ENCODE measurements around the gene THSD1. TPM values are rescaled to one million over a fixed set of nuclear protein-coding genes. Genes with fewer than 3 reads are reported as not detected.

The THSD1 gene
- total RNA-seq, 4 donors from 2014 or later = 3.6 to 4.9 (median 4.5) TPM

- DNase-seq (no peak), ATAC-seq (no peak)
- in situ Hi-C loops (cut with MboI; ENCODE audit: low sequenced_read_pairs in 4 of 4) (loop anchor here in 2 of 4 donors (10.0 to 25.0 kb wide), 3 partner anchors 208 to 640 kb away; partner anchors contain the start of genes ALG11 (in 2 of the 2), ATP7B (in 2 of the 2), UTP14C (in 2 of the 2) and SUGT1 (in 1 of the 2)), intact Hi-C loops (cut with DNase I; ENCODE audit: low total_unique reads) (loop anchor here (5.0 to 10.0 kb wide), 5 partner anchors 198 to 1000 kb away; partner anchors contain the start of genes ALG11, ATP7B, DHRS12 and INTS6)
- H3K4me1 ChIP-seq = peaks cover 9 to 16% of the 10 kb centered on the region in 2 donors
- peak overlapping the region; percentile 74 to 84 (median 76) for H3K4me3 ChIP-seq
- TF ChIP-seq POLR2A (IDR thresholded peaks at IDR 0.05) (no peak), CTCF (IDR thresholded peaks at IDR 0.05 in 4 of 5, conservative IDR thresholded peaks at IDR 0.05 in 1 of 5) (no peak)
- H3K9me3 ChIP-seq = no peaks in the 10 kb centered on the region
- no peaks in the 10 kb centered on the region for H3K36me3 ChIP-seq
- H3K27ac ChIP-seq = peak overlapping the region; percentile 81 to 93 (median 86)
- H3K27me3 ChIP-seq = no peaks in the 10 kb centered on the region
Observed at GRCh38 chr13:52454459-52454819, 48.5 kb upstream of the THSD1 start.

- no peak for ATAC-seq
- Histone ChIP-seq H3K27ac (no peak overlapping the region), H3K4me3 (no peak overlapping the region), H3K9me3 (no peaks in the 10 kb centered on the region), H3K27me3 (no peaks in the 10 kb centered on the region), H3K36me3 (no peaks in the 10 kb centered on the region), H3K4me1 (peaks cover 27 to 29% of the 10 kb centered on the region in 2 donors)
- DNase-seq = no peak
- intact Hi-C loops (cut with DNase I; ENCODE audit: low total_unique reads) = loop anchor here (5.0 to 10.0 kb wide), 5 partner anchors 200 to 998 kb away; partner anchors contain the start of genes ALG11, ATP7B, DHRS12 and INTS6
- in situ Hi-C loops (cut with MboI; ENCODE audit: low sequenced_read_pairs in 4 of 4) = loop anchor here in 2 of 4 donors (10.0 to 25.0 kb wide), 3 partner anchors 210 to 638 kb away; partner anchors contain the start of genes ALG11 (in 2 of the 2), ATP7B (in 2 of the 2), UTP14C (in 2 of the 2) and SUGT1 (in 1 of the 2)
- TF ChIP-seq POLR2A (IDR thresholded peaks at IDR 0.05) (no peak), CTCF (IDR thresholded peaks at IDR 0.05 in 4 of 5, conservative IDR thresholded peaks at IDR 0.05 in 1 of 5) (no peak)
Observed at GRCh38 chr13:52452470-52452869, 46.5 kb upstream of the THSD1 start.

DNA sequence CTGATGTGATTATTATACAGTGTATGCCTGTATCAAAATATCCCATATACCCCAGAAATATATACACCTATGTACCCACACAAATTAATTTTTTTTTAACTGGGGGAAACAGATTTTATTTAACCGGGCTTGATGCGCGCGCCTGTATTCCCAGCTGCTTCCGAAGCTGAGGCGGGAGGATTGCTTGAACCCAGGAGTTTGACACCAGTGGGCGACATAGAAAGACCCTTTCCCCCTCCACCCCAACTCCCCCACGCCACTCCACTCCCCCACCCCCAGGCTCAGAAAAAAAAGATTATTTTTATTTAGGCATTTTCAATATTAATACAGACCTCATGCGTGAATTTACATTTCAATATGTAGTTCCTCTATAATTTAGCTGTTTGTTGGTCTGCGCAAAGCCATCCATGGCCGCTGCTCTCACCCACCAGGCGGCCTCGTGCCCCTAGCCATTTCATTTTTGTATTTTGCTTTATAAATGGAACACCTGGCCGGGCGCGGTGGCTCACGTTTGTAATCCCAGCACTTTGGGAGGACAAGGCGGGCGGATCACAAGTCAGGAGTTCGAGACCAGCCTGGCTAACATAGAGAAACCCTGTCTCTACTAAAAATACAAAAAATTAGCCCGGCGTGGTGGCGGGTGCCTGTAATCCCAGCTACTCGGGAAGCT, 45.3 kb upstream of the THSD1 start:
- ATAC-seq = no peak
- no peak for TF ChIP-seq CTCF (IDR thresholded peaks at IDR 0.05 in 4 of 5, conservative IDR thresholded peaks at IDR 0.05 in 1 of 5)
- no peak for DNase-seq
- peak overlapping the region; percentile 85 to 97 (median 91) for H3K27ac ChIP-seq
- no peaks in the 10 kb centered on the region for H3K27me3 ChIP-seq
- no peaks in the 10 kb centered on the region for H3K9me3 ChIP-seq
- H3K36me3 ChIP-seq = no peaks in the 10 kb centered on the region
- H3K4me3 ChIP-seq = peak overlapping the region in 1 of 4 donors; percentile 69
- intact Hi-C loops (cut with DNase I; ENCODE audit: low total_unique reads) (loop anchor here (5.0 to 10.0 kb wide), 5 partner anchors 201 to 996 kb away; partner anchors contain the start of genes ALG11, ATP7B, DHRS12 and INTS6), in situ Hi-C loops (cut with MboI; ENCODE audit: low sequenced_read_pairs in 4 of 4) (loop anchor here in 2 of 4 donors (10.0 to 25.0 kb wide), 3 partner anchors 211 to 636 kb away; partner anchors contain the start of genes ALG11 (in 2 of the 2), ATP7B (in 2 of the 2), UTP14C (in 2 of the 2) and SUGT1 (in 1 of the 2))
- H3K4me1 ChIP-seq = peaks cover 29 to 30% of the 10 kb centered on the region in 2 donors

- Histone ChIP-seq H3K27me3 (no peaks in the 10 kb centered on the region), H3K4me1 (peaks cover 25 to 28% of the 10 kb centered on the region in 2 donors), H3K27ac (peak overlapping the region; percentile 85 to 97 (median 91)), H3K4me3 (peak overlapping the region in 3 of 4 donors; percentile 26 to 88 (median 69)), H3K9me3 (no peaks in the 10 kb centered on the region), H3K36me3 (no peaks in the 10 kb centered on the region)
- no peak for DNase-seq
- no peak for ATAC-seq
- TF ChIP-seq CTCF (IDR thresholded peaks at IDR 0.05 in 4 of 5, conservative IDR thresholded peaks at IDR 0.05 in 1 of 5) (peak in 1 of 5 experiments; percentile 15), POLR2A (IDR thresholded peaks at IDR 0.05) (no peak)
- intact Hi-C loops (cut with DNase I; ENCODE audit: low total_unique reads) = loop anchor here (1.0 to 10.0 kb wide), 6 partner anchors 202 to 996 kb away; partner anchors contain the start of genes ALG11, ATP7B, DHRS12 and INTS6
- in situ Hi-C loops (cut with MboI; ENCODE audit: low sequenced_read_pairs in 4 of 4) = loop anchor here in 2 of 4 donors (10.0 to 25.0 kb wide), 3 partner anchors 212 to 636 kb away; partner anchors contain the start of genes ALG11 (in 2 of the 2), ATP7B (in 2 of the 2), UTP14C (in 2 of the 2) and SUGT1 (in 1 of the 2)
Observed at GRCh38 chr13:52450793-52451116, 44.8 kb upstream of the THSD1 start.
